Activated T-cell treated with anti-CD3 and anti-CD28 coated beads for 24 hours (primary cell): ENCODE measurements around the gene CYP4F22.
"Not testable (repeated sequence)": the region's sequence is repeated elsewhere in the genome, so short reads cannot be mapped to it uniquely, and the experiment has no call there.

Experiments
- DNase-seq: peaks from one replicate; pipeline ENCODE4 v3.0.0-alpha.2; 2020; ENCODE audit warnings: low read depth

Gene CYP4F22

GRCh38 chr19:15508035-15508710 lies at the start of gene CYP4F22:
TSS of gene CYP4F22 (plus strand) at chr19:15508525. CDS start at chr19:15525337, 16,812 bp downstream.
- no peak for DNase-seq

GRCh38 chr19:15461694-15462093 lies 46.6 kb upstream of the CYP4F22 start:
- DNase-seq = no peak

GRCh38 chr19:15463861-15464371 lies 44.4 kb upstream of the CYP4F22 start:
- peak; percentile 69 for DNase-seq

- DNase-seq = peak; percentile 57
Measured at GRCh38 chr19:15464394-15465385, 43.6 kb upstream of the CYP4F22 start, which contains the start of gene RASAL3. TSS of gene RASAL3 (minus strand) at chr19:15464544. CDS start at chr19:15464358, 186 bp downstream.

GRCh38 chr19:15466851-15467733 lies 41.2 kb upstream of the CYP4F22 start:
- DNase-seq = peak; percentile 41

GRCh38 chr19:15467734-15468214 lies 40.6 kb upstream of the CYP4F22 start:
- no peak for DNase-seq

- no peak for DNase-seq
Measured at GRCh38 chr19:15468675-15469512, 39.4 kb upstream of the CYP4F22 start.

- DNase-seq = no peak
Measured at GRCh38 chr19:15469513-15470297, 38.6 kb upstream of the CYP4F22 start.

GRCh38 chr19:15471639-15472101 lies 36.7 kb upstream of the CYP4F22 start:
- no peak for DNase-seq

GRCh38 chr19:15473821-15474220 lies 34.5 kb upstream of the CYP4F22 start:
- not testable (repeated sequence) for DNase-seq

GRCh38 chr19:15475169-15475568 lies 33.2 kb upstream of the CYP4F22 start:
- DNase-seq = no peak

GRCh38 chr19:15475611-15476010 lies 32.7 kb upstream of the CYP4F22 start:
- DNase-seq = no peak

GRCh38 chr19:15476325-15476724 lies 32.0 kb upstream of the CYP4F22 start:
- no peak for DNase-seq

GRCh38 chr19:15479391-15480345 lies 28.7 kb upstream of the CYP4F22 start, which contains the start of gene PGLYRP2:
TSS of gene PGLYRP2 (minus strand) at chr19:15479501. CDS start at chr19:15479371, 130 bp downstream.
- DNase-seq = no peak

- DNase-seq = not testable (repeated sequence)
Measured at GRCh38 chr19:15480996-15481395, 27.3 kb upstream of the CYP4F22 start.

GRCh38 chr19:15485768-15486167 lies 22.6 kb upstream of the CYP4F22 start:
- not testable (repeated sequence) for DNase-seq

- no peak for DNase-seq
Measured at GRCh38 chr19:15487038-15487437, 21.3 kb upstream of the CYP4F22 start.
